HG03108 (cell line): Measurements from ENCODE around the gene LAMTOR5.
A peak's percentile ranks its signal among the peaks of the same experiment; 100 is the strongest.
"Not testable (repeated sequence)": the region's sequence is repeated elsewhere in the genome, so short reads cannot be mapped to it uniquely, and the experiment has no call there.

Source experiments
- ATAC-seq: cut with Tn5 transposase; IDR thresholded peaks from one replicate; pipeline ENCODE4 v1.9.1; 2021; ENCODE audit warnings: moderate library complexity; ENCODE audit not compliant: unreplicated experiment

Gene LAMTOR5

GRCh38 chr1:110407260-110408210, at the start of gene LAMTOR5:
Gene LAMTOR5 (minus strand): TSS chr1:110407694. CDS start chr1:110407620, 74 bp downstream.
- peak; percentile 84 for ATAC-seq

GRCh38 chr1:110457206-110457605, 49.7 kb upstream of the LAMTOR5 start:
- ATAC-seq: no peak

- ATAC-seq: no peak
Observed at GRCh38 chr1:110455151-110455550, 47.7 kb upstream of the LAMTOR5 start.

- ATAC-seq: no peak
Observed at GRCh38 chr1:110454328-110454727, 46.8 kb upstream of the LAMTOR5 start.

GRCh38 chr1:110453829-110454228, 46.3 kb upstream of the LAMTOR5 start:
- ATAC-seq: no peak

- ATAC-seq: no peak
Observed at GRCh38 chr1:110452330-110452729, 44.8 kb upstream of the LAMTOR5 start.

- ATAC-seq: no peak
Observed at GRCh38 chr1:110450929-110451328, 43.4 kb upstream of the LAMTOR5 start, which contains the start of gene PROK1. Gene PROK1 (plus strand): TSS chr1:110451149. CDS start chr1:110451217, 68 bp downstream.

GRCh38 chr1:110449661-110450651, 42.5 kb upstream of the LAMTOR5 start:
- ATAC-seq: no peak

- ATAC-seq: no peak
Observed at GRCh38 chr1:110444561-110444960, 37.1 kb upstream of the LAMTOR5 start.

GRCh38 chr1:110443451-110443850, 36.0 kb upstream of the LAMTOR5 start:
- ATAC-seq: no peak

GRCh38 chr1:110441888-110442287, 34.4 kb upstream of the LAMTOR5 start:
- ATAC-seq: no peak

GRCh38 chr1:110440877-110441276, 33.4 kb upstream of the LAMTOR5 start:
- no peak for ATAC-seq

- not testable (repeated sequence) for ATAC-seq
Observed at GRCh38 chr1:110439873-110440272, 32.4 kb upstream of the LAMTOR5 start.

- no peak for ATAC-seq
Observed at GRCh38 chr1:110438893-110439292, 31.4 kb upstream of the LAMTOR5 start.

GRCh38 chr1:110437645-110438299, 30.3 kb upstream of the LAMTOR5 start:
- not testable (repeated sequence) for ATAC-seq

- no peak for ATAC-seq
Observed at GRCh38 chr1:110436635-110437034, 29.1 kb upstream of the LAMTOR5 start.

- no peak for ATAC-seq
Observed at GRCh38 chr1:110434946-110435345, 27.5 kb upstream of the LAMTOR5 start.

GRCh38 chr1:110433803-110434202, 26.3 kb upstream of the LAMTOR5 start:
- no peak for ATAC-seq

- no peak for ATAC-seq
Observed at GRCh38 chr1:110433213-110433612, 25.7 kb upstream of the LAMTOR5 start.

- ATAC-seq: no peak
Observed at GRCh38 chr1:110430901-110431300, 23.4 kb upstream of the LAMTOR5 start.

- no peak for ATAC-seq
Observed at GRCh38 chr1:110430366-110430765, 22.9 kb upstream of the LAMTOR5 start.
